Stimulated activated CD8-positive, alpha-beta memory T cell treated with anti-CD3 and anti-CD28 coated beads, Interleukin-4, amount 100 ng/mL, for 4 hours (primary cell): ENCODE data around the gene TMEM183A.

Source experiments
- DNase-seq, 2 donors: peaks; one replicate each; pipeline ENCODE4 v3.0.0-alpha.2; 2020; ENCODE audit warnings: low read depth in 2 of 2, low spot score in 1 of 2

Gene TMEM183A

GRCh38 chr1:203044546-203045250 is 37.5 kb downstream of the TMEM183A start:
- no peak for DNase-seq

DNA sequence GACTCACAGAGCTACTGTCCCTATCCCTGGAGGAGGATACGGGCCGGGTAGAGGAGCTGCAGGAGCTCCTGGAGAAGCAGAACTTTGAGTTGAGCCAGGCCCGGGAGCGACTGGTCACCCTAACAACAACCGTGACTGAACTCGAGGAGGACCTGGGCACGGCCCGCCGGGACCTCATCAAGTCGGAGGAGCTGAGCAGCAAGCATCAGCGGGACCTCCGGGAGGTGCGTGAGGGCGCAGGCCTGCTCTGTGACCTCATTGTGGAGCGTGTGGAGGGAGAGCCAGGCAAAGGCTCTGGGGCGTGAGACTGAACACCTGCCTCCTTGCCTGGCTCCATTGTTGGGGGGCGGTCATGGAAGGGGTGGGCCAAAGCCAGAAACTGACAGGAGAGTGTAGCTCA is 38.2 kb downstream of the TMEM183A start:
- no peak for DNase-seq

GRCh38 chr1:203045821-203046594 is 38.8 kb downstream of the TMEM183A start:
- no peak for DNase-seq

- DNase-seq = no peak
These were observed 39.9 kb downstream of the TMEM183A start for GRCh38 chr1:203046984-203047630.

DNA sequence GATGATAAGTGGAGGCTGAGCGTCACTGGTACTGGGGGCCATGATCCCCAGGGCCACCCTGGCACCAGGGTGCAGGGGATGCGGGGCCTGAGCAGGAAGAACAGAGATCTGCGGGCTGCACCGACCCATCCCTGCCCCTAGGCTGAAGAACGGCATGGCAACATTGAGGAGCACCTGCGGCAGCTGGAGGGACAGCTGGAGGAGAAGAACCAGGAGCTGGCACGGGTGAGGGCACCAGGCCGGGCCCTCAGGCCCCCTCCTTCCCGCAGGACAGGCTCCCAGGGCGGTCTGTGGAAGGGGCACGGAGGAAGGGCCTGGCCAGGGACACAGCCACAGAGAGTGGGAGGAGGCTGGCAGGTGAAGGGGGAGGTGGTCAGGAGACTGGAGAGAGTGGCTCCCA is 40.9 kb downstream of the TMEM183A start:
- no peak for DNase-seq

GRCh38 chr1:203048555-203049051 is 41.4 kb downstream of the TMEM183A start:
- DNase-seq = no peak

- no peak for DNase-seq
These were observed 41.9 kb downstream of the TMEM183A start for GRCh38 chr1:203049077-203049476.

- DNase-seq = no peak
These were observed 42.5 kb downstream of the TMEM183A start for GRCh38 chr1:203049576-203050180.

DNA sequence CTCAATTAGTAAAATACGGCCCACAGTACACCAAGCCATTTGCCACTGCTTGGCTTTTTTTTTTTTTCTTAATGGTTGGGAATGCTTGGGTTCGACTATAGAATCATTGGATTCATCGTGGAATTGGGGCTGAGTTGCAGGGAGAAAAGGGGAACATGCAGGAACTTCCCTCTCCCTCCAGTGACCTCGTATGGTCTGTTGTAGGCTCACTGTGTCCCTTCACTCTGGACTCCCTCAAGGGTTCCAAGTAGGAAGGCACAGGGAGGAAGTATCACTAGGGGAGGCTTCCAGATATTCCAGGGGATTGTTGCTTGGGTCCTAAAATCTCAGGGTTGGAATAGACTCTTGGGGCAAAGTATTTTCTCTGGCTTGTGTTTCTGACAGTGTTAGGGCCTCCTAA is 43.7 kb downstream of the TMEM183A start:
- DNase-seq = no peak

DNA sequence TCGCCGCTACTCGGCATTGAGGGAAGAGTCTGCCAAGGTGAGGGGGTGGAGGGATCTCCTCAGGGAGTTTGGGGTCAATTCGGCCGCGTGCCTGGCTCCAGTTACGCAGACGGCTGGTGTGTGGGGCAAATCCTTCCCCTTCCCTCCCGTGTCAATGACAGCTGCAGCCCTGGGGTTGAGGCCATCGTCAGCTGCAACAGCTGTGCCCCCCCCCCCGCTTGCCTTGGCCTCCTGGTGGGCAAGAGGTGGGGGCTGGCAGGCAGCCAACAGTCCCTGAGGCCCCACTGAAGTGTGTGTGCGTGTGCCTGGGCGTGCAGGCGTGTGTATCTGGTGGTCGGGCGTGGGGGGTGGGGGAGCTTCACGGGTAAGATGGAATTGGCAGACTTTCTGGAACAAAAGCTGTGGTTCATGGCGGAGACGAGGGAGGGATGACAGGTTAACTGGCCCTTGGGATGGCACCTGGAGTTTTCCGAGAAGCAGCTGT is 44.7 kb downstream of the TMEM183A start:
- DNase-seq = no peak

- no peak for DNase-seq
These were observed 45.4 kb downstream of the TMEM183A start for GRCh38 chr1:203052601-203053000.

GRCh38 chr1:203054184-203054583 is 47.0 kb downstream of the TMEM183A start:
- DNase-seq = no peak

- DNase-seq = no peak
These were observed 47.5 kb downstream of the TMEM183A start for GRCh38 chr1:203054642-203055041.

- DNase-seq = no peak
These were observed 48.1 kb downstream of the TMEM183A start for GRCh38 chr1:203055161-203055799.

DNA sequence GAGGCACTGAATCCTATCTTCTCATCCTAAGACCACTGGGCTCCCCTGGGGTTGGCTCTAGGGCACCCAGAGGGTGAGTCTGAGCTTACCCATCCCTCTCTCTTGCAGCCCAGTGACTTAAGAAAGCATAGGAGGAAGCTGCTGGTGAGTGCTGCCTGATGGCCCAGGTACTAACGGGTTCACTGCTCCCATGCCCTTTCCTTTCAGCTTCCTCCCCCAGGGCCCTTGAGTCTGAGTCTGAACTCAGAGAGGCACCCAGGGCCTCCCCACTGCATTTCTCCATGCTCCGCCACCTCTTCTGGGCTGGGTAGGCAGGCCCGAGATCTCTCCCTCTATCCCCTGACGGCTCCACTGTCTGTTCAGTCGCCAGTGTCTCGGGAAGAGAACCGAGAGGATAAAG is 48.8 kb downstream of the TMEM183A start:
- DNase-seq = no peak

DNA sequence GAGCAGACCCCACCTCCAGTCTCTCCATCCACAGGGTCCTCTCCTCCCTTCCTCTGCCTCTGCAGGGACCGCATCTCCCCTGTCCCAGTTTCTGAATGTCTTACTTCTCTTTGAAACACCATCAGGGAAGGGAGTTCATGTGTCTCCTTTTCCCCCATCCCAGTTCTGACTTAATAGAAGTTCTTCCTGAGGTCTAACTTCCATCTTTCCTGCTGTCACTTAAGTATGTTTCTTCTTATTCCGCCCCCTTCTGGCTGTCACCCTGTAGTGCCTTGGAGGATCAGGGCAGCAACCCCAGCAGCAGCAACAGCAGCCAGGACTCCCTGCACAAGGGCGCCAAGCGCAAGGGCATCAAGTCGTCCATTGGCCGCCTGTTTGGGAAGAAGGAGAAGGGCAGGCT is 49.3 kb downstream of the TMEM183A start:
- DNase-seq = no peak

DNA sequence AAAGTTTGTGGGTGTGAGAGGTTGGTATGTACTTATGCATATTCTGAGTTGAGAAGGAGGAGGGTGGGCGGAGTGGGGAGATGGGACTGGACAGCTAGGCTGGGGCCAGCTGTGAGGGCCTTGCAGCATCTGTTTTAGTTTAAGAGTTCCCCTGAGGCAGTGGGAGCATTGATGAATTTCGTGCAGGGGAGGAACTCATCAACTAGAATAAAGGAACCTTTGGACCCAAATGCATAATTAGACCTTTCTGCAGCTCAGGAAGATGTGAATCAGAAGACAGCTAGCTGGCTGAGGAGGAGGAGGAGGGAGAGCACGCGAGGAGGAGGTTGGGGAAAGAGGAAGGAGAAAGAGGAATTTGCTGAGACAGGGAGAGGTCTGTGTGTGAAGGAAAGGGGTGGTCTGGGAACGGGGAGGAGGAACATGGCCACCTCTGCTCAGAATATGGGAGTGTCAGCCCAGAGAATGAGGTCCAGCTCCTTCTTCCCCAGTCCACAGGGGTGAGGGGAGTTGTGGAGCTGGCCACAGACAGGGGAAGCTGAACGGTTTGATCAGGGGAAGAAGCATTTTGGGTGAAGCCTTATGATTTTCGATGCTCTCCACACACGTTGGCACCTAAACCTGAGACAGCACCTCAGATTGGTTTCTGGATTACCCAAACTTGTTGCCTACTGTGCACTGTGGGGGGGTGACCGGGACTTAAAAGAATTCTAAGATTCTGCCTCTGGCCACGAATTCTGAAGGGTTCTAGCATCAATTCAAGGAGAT is 50.9 kb downstream of the TMEM183A start:
- DNase-seq = no peak

DNA sequence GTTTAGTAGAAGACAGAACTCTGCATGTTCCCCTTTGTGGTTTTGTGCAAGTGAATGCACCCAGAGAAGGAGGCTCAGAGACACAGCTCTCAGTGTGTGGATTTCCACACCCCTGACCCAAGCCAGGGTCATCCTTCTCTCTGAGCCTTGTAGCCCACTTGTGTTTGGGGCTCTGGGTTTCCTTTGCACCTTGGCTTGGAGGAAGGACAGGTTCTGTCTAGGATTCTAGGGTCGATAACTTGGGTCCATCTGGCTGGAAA is 51.4 kb downstream of the TMEM183A start:
- DNase-seq = no peak

DNA sequence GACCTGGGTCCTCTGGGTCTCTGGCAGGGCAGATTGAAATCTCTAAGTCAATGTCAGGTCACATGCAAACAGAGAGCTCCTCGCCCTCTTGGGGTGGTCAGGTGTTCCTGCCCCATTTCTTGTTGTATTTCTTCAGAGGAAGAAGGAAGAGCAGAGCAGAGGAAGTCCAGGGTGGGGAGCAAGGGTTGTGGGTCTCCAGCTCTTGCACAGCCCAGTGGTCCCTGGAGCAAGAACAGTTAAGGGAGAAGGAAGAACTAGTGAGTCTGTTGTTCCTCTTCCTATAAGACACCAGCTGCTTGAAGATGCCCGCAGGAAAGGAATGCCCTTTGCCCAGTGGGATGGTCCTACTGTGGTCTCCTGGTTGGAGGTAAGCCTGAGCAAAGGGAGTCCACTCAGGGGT is 52.3 kb downstream of the TMEM183A start:
- no peak for DNase-seq

- no peak for DNase-seq
These were observed 52.9 kb downstream of the TMEM183A start for GRCh38 chr1:203060115-203060514.

DNA sequence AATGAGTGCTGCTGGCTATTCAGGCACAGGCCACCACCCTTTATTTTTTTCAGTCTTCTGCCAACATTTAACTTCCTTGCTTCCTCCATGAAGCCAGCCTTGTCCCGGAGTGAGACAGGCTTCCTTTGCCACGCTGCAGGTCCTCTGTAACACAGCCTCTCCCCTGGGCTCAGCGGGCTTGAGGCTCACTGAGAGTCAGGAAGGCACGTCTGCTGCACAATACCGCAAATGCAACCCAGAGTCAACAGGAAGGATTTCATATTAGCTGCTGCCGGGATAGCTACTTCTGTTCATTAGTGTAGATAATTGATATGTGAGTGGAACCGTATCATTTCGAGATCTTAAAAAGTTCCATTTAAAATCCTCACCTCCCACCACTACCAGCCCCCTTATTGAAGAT is 56.1 kb downstream of the TMEM183A start:
- DNase-seq = no peak
